Mucosa of rectum (tissue), 2 donors: ENCODE results near the gene ZBTB49.

Experiments used
- H3K27ac ChIP-seq, 2 donors: one replicate each; pipeline ENCODE4 v1.7.0; 2013; ENCODE audit warnings: inconsistent platforms in 2 of 2, low read depth in 2 of 2, low read length in 2 of 2
- H3K27me3 ChIP-seq, 2 donors: one replicate each; pipeline ENCODE4 v1.7.0; 2013; ENCODE audit warnings: low read length in 2 of 2; ENCODE audit not compliant: control insufficient read depth in 2 of 2, insufficient read depth in 2 of 2
- H3K36me3 ChIP-seq, 2 donors: one replicate each; pipeline ENCODE4 v1.7.0; 2013; ENCODE audit warnings: low read length in 2 of 2; ENCODE audit not compliant: control insufficient read depth in 2 of 2, insufficient read depth in 2 of 2
- H3K4me1 ChIP-seq, 2 donors: one replicate each; pipeline ENCODE4 v1.7.0; 2013; ENCODE audit warnings: low read length in 2 of 2, mild to moderate bottlenecking in 1 of 2; ENCODE audit not compliant: control insufficient read depth in 2 of 2, insufficient read depth in 2 of 2
- H3K4me3 ChIP-seq, 2 donors: one replicate each; pipeline ENCODE4 v1.7.0; 2013; ENCODE audit warnings: low read length in 2 of 2
- H3K9ac ChIP-seq, 2 donors: one replicate each; pipeline ENCODE4 v1.7.0; 2013; ENCODE audit warnings: low read length in 2 of 2, low read depth in 1 of 2, mild to moderate bottlenecking in 1 of 2
- H3K9me3 ChIP-seq, 2 donors: one replicate each; pipeline ENCODE4 v1.7.0; 2013; ENCODE audit warnings: low read length in 2 of 2; ENCODE audit not compliant: control insufficient read depth in 2 of 2
- donor health status: healthy.
- donor health status: Normal muscosa, but diverticular disease.

Gene ZBTB49

GRCh38 chr4:4302001-4302400 lies 11.9 kb downstream of the ZBTB49 start:
- Histone ChIP-seq H3K4me1 (no peaks in the 10 kb centered on the region), H3K27ac (no peak overlapping the region), H3K9ac (no peak overlapping the region), H3K9me3 (no peaks in the 10 kb centered on the region), H3K4me3 (no peak overlapping the region), H3K27me3 (no peaks in the 10 kb centered on the region), H3K36me3 (peaks cover 21 to 26% of the 10 kb centered on the region in 2 donors)

DNA sequence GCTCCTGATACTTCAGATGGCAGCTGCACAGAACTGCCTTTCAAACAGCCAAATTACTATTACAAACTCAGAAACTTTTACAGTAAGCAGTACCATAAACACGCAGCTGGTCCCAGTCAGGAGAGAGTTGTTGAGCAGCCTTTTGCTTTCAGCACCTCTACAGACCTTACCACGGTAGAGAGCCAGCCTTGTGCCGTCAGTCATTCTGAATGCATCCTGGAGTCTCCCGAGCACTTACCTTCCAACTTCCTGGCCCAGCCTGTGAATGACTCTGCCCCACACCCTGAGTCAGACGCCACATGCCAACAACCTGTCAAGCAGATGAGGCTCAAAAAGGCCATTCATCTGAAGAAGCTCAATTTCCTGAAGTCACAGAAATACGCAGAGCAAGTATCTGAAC lies 12.4 kb downstream of the ZBTB49 start:
- no peaks in the 10 kb centered on the region for H3K9me3 ChIP-seq
- no peaks in the 10 kb centered on the region for H3K27me3 ChIP-seq
- H3K9ac ChIP-seq = no peak overlapping the region
- no peak overlapping the region for H3K4me3 ChIP-seq
- H3K36me3 ChIP-seq = peaks cover 25 to 30% of the 10 kb centered on the region in 2 donors
- no peak overlapping the region for H3K27ac ChIP-seq
- H3K4me1 ChIP-seq = no peaks in the 10 kb centered on the region

- H3K36me3 ChIP-seq = peaks cover 26 to 32% of the 10 kb centered on the region in 2 donors
- no peaks in the 10 kb centered on the region for H3K9me3 ChIP-seq
- H3K4me1 ChIP-seq = no peaks in the 10 kb centered on the region
Measured at GRCh38 chr4:4306920-4307319, 16.9 kb downstream of the ZBTB49 start.

DNA sequence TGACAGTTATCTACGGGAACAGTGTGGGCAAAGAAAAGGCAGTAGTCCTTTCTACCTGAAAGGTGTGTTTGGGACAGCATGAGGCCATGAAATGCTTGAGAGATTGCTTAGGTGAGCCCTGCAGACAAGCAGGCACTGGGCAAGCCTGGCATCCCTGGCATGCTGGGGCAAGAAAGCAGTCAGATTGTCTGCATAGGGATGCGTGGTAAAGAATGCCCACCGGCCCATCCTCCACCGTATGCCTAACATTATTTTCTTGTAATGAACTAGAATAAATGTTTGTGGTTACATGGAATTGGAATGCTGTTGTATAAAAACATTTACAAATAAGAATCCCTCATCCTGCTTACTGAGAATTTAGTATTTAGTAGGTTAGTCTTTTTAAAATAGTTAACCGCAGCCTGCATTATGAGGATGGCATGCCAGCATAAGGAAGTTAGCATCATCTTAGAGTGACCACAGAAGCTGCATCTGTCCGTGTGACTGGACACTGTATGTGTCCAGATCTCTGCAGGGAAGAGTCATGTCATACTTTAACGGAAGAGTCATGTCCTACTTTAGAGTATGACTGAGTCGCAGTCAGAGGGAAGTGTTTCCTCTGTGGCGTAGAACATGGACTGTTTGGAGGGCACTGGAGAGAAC lies 18.9 kb downstream of the ZBTB49 start:
- Histone ChIP-seq H3K27me3 (no peaks in the 10 kb centered on the region), H3K9ac (no peak overlapping the region), H3K4me3 (no peak overlapping the region), H3K27ac (no peak overlapping the region), H3K9me3 (no peaks in the 10 kb centered on the region), H3K4me1 (no peaks in the 10 kb centered on the region), H3K36me3 (peaks cover 26 to 27% of the 10 kb centered on the region in 2 donors)

More at GRCh38 chr4:4306920-4307319, 16.9 kb downstream of the ZBTB49 start:
- Histone ChIP-seq H3K27ac (no peak overlapping the region), H3K27me3 (no peaks in the 10 kb centered on the region), H3K9ac (no peak overlapping the region), H3K4me3 (no peak overlapping the region)

GRCh38 chr4:4311193-4311592 lies 21.1 kb downstream of the ZBTB49 start:
- H3K9ac ChIP-seq = no peak overlapping the region
- no peak overlapping the region for H3K27ac ChIP-seq
- H3K36me3 ChIP-seq = peaks cover 33 to 35% of the 10 kb centered on the region in 2 donors
- H3K27me3 ChIP-seq = no peaks in the 10 kb centered on the region
- H3K4me3 ChIP-seq = no peak overlapping the region
- no peaks in the 10 kb centered on the region for H3K9me3 ChIP-seq
- no peaks in the 10 kb centered on the region for H3K4me1 ChIP-seq

DNA sequence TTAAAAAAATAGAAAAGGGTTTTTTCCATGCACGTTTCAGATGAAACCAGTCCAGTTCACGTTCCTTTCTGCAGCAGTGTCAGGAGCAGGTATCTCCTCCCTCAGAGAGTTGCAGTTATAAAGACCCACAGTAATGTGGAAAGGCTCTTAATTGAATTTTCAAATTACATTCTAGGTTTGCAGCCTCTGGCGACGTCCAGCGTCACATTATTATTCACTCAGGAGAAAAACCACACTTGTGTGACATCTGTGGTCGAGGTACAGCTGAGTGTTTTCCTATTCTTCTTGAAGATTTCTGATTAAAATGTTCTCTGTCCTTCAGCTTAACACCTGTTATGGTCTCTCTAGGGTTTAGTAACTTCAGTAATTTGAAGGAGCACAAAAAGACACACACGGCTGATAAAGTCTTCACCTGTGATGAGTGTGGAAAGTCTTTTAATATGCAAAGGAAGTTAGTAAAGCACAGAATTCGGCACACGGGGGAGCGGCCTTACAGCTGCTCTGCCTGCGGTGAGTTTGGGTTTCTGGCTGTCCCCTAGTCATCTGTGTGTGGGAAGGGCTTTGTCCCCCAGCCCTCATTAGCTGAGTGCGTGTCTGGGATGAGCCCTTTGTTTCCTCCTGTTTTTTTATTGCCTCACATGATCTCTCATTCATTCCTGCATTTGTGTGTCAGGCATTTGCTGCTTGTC lies 25.6 kb downstream of the ZBTB49 start:
- Histone ChIP-seq H3K27me3 (no peaks in the 10 kb centered on the region), H3K9me3 (no peaks in the 10 kb centered on the region), H3K36me3 (peaks cover 14 to 40% of the 10 kb centered on the region in 2 donors), H3K9ac (no peak overlapping the region), H3K27ac (no peak overlapping the region), H3K4me3 (no peak overlapping the region), H3K4me1 (no peaks in the 10 kb centered on the region)

DNA sequence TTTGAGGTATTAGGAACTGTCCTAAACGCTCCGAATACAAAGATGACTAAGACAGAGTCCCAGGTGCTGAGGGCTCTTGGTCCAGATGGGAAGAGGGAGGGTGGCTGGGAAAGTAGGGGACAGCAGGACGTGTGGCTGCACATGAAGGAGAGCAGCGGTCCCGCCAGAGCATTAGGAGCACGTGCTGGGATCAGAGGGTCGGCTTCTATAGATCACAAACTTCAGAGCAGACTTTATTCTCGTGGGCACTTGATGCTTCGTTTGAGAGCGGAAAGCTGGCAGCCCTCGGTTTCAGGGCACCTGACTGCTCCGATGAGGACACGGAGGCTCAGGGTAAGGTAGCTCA lies 26.1 kb downstream of the ZBTB49 start:
- Histone ChIP-seq H3K4me1 (no peaks in the 10 kb centered on the region), H3K36me3 (peaks cover 20 to 45% of the 10 kb centered on the region in 2 donors), H3K27ac (no peak overlapping the region), H3K9ac (no peak overlapping the region), H3K27me3 (no peaks in the 10 kb centered on the region), H3K4me3 (no peak overlapping the region), H3K9me3 (no peaks in the 10 kb centered on the region)

DNA sequence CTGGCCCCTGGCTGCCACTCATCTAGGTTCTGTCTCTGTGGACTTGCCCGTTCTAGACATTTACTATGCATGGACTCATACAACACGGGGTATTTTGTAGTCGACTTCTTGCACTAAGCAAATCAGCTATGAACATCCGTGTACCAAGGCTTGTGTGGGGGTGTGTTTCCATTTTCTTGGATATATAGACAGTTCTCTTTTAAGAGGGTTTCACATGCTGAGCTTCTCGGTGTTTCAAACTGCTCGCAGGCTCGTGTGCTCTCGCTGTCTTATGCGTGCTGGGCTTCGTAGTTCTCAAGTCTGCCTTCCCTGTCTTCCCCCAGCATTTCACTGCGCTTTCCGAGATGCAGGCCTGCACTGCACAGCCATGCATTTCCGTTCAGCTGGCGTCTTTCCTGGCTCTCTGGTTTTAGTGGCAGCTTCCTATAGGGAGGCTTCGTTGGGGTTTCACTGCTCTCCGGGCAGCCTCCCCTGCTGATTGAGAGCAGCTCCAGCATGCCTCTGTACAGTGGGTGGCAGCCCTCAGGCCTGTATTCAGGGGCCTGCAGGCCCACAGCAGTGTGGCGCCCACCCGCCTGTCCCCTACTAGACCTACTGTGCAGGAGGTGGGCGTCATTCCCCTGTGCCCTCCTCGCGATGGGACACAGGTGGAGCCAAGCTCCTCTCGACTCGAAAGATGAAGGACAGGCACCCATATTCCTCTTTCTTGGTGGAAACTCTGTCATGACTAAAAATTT lies 27.6 kb downstream of the ZBTB49 start:
- Histone ChIP-seq H3K36me3 (peaks cover 30 to 55% of the 10 kb centered on the region in 2 donors), H3K27ac (no peak overlapping the region), H3K9me3 (no peaks in the 10 kb centered on the region), H3K4me1 (no peaks in the 10 kb centered on the region), H3K9ac (no peak overlapping the region), H3K4me3 (no peak overlapping the region), H3K27me3 (no peaks in the 10 kb centered on the region)

DNA sequence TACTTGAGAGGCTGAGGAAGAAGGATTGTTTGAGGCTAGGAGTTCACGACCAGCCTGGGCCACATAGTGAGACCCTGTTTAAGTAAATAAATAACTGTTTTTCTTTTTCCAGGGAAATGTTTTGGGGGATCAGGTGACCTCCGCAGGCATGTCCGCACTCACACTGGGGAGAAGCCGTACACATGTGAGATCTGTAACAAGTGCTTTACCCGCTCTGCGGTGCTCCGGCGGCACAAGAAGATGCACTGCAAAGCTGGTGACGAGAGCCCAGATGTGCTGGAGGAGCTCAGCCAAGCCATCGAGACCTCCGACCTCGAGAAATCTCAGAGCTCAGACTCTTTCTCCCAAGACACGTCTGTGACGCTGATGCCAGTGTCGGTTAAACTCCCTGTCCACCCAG lies 30.5 kb downstream of the ZBTB49 start:
- no peaks in the 10 kb centered on the region for H3K4me1 ChIP-seq
- no peak overlapping the region for H3K27ac ChIP-seq
- no peaks in the 10 kb centered on the region for H3K27me3 ChIP-seq
- no peaks in the 10 kb centered on the region for H3K9me3 ChIP-seq
- H3K9ac ChIP-seq = no peak overlapping the region
- H3K36me3 ChIP-seq = peaks cover 23 to 38% of the 10 kb centered on the region in 2 donors
- H3K4me3 ChIP-seq = no peak overlapping the region

DNA sequence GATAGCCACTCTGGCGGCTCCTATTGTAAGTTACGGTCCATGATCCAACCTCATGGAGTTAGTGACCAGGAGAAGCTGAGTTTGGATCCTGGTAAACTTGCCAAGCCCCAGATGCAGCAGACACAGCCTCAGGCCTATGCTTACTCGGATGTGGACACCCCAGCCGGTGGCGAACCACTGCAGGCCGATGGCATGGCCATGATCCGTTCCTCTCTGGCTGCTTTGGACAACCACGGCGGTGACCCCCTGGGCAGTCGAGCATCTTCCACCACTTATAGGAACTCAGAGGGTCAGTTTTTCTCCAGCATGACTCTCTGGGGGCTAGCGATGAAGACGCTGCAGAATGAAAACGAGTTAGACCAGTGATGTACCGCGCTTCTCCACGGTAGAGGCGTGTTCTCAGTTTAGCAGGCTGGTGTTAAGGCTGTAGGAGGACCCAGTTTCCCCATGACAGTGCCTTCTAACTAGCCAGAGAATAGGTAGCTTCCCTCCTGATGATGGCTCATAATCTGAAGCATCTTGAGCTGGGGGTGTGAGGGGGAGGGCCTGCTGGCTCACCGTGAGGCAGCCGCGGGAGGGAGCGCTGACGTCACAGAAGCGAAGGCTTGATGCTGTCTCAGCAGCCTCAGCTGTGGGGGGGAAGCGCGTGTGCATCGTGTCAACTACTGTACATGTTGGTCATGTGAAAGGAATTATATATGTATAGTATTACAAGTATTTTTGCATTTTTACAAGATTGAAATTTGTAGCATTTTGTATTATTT lies 31.1 kb downstream of the ZBTB49 start:
- no peaks in the 10 kb centered on the region for H3K4me1 ChIP-seq
- H3K36me3 ChIP-seq = peaks cover 18 to 32% of the 10 kb centered on the region in 2 donors
- H3K27ac ChIP-seq = no peak overlapping the region
- no peak overlapping the region for H3K9ac ChIP-seq
- H3K9me3 ChIP-seq = no peaks in the 10 kb centered on the region
- no peak overlapping the region for H3K4me3 ChIP-seq
- no peaks in the 10 kb centered on the region for H3K27me3 ChIP-seq
